Neural cell (in vitro differentiated cells): ENCODE data around the gene GNAS-AS1. TPM values are rescaled to one million over a fixed set of nuclear protein-coding genes. Genes with fewer than 3 reads are reported as not detected.

Source experiments
- H2AFZ ChIP-seq: fragments of 200-600, 300-800 bp; sonication (generic), shearing (Covaris generic); 2 replicates; pipeline ENCODE4 v1.6.0; 2014; ENCODE audit warnings: low read depth, mild to moderate bottlenecking, antibody characterized with exemption, low read length, moderate library complexity
- H3F3A ChIP-seq: fragments of 200-600 bp; shearing (Covaris generic); 2 replicates; pipeline ENCODE4 v1.6.1; 2016; ENCODE audit warnings: mild to moderate bottlenecking, moderate library complexity, mixed read lengths, antibody characterized with exemption, low read length; ENCODE audit not compliant: insufficient read depth, poor library complexity, severe bottlenecking
- H3K27ac ChIP-seq: fragments of 200-600, 300-800 bp; sonication (generic), shearing (Covaris generic); 2 replicates; pipeline ENCODE4 v1.5.1; 2014; ENCODE audit warnings: mild to moderate bottlenecking, low read length, moderate library complexity
- H3K27me3 ChIP-seq: fragments of 300-800, 200-600 bp; sonication (generic), shearing (Covaris generic); 2 replicates; pipeline ENCODE4 v1.6.0; 2014; ENCODE audit warnings: mild to moderate bottlenecking, low read depth, low read length, moderate library complexity; ENCODE audit not compliant: insufficient read depth
- H3K36me3 ChIP-seq: fragments of 300-800, 200-600 bp; sonication (generic), shearing (Covaris generic); 2 replicates; pipeline ENCODE4 v1.5.1; 2014; ENCODE audit warnings: mild to moderate bottlenecking, antibody characterized with exemption, low read length, moderate library complexity; ENCODE audit not compliant: insufficient read depth
- H3K4me2 ChIP-seq: fragments of 300-800, 200-600 bp; sonication (generic), shearing (Covaris generic); 2 replicates; pipeline ENCODE4 v1.6.0; 2014; ENCODE audit warnings: mild to moderate bottlenecking, low read length
- H3K4me3 ChIP-seq: fragments of 300-800, 200-600 bp; sonication (generic), shearing (Covaris generic); 2 replicates; pipeline ENCODE4 v1.5.1; 2014; ENCODE audit warnings: mild to moderate bottlenecking, low read length, moderate library complexity
- H3K79me2 ChIP-seq: fragments of 200-600 bp; shearing (Covaris generic); replicated peaks from 2 replicates; pipeline ENCODE4 v1.6.0; 2014; ENCODE audit warnings: mild to moderate bottlenecking, low read length, moderate library complexity; ENCODE audit not compliant: insufficient read depth
- H3K9ac ChIP-seq: fragments of 300-800, 200-600 bp; sonication (generic), shearing (Covaris generic); 2 replicates; pipeline ENCODE4 v1.6.1; 2016; ENCODE audit warnings: mild to moderate bottlenecking, low read length, mixed read lengths
- H3K9me2 ChIP-seq: fragments of 200-600 bp; shearing (Covaris generic); 2 replicates; pipeline ENCODE4 v1.6.1; 2016; ENCODE audit warnings: mild to moderate bottlenecking, low read length, mixed read lengths; ENCODE audit not compliant: insufficient read depth
- H3K9me3 ChIP-seq: fragments of 200-600, 300-800 bp; sonication (generic), shearing (Covaris generic); 2 replicates; pipeline ENCODE4 v1.6.1; 2016; ENCODE audit warnings: mild to moderate bottlenecking, mixed run types, low read length, moderate library complexity, mixed read lengths
- H4K20me1 ChIP-seq: fragments of 200-600 bp; shearing (Covaris generic); 2 replicates; pipeline ENCODE4 v1.6.1; 2016; ENCODE audit warnings: mild to moderate bottlenecking, mixed run types; ENCODE audit not compliant: insufficient read depth
- CTCF ChIP-seq: fragments of 450-650 bp; IDR thresholded peaks from 2 replicates; pipeline ENCODE4 v1.5.1; 2014; ENCODE audit warnings: antibody characterized with exemption, mild to moderate bottlenecking, moderate library complexity; ENCODE audit not compliant: poor library complexity, severe bottlenecking
- EP300 ChIP-seq: fragments of 450-650 bp; conservative IDR thresholded peaks from 2 replicates; pipeline ENCODE4 v1.6.1; 2014; ENCODE audit warnings: antibody characterized with exemption, mild to moderate bottlenecking, moderate library complexity; ENCODE audit not compliant: poor library complexity, severe bottlenecking
- EZH2 ChIP-seq: fragments of 200-600, 300-800 bp; shearing (Covaris generic), sonication (generic); IDR thresholded peaks from 2 replicates; pipeline ENCODE4 v1.6.1; 2014; ENCODE audit warnings: antibody characterized with exemption, low read length, borderline replicate concordance, mild to moderate bottlenecking; ENCODE audit not compliant: insufficient read depth, poor library complexity, severe bottlenecking
- MXI1 ChIP-seq: fragments of 450-650 bp; conservative IDR thresholded peaks from 2 replicates; pipeline ENCODE4 v1.6.1; 2014; ENCODE audit warnings: antibody characterized with exemption, mild to moderate bottlenecking; ENCODE audit not compliant: poor library complexity, severe bottlenecking
- POLR2AphosphoS5 ChIP-seq: IDR thresholded peaks from 2 replicates; pipeline ENCODE4 v1.6.1; 2012
- RAD21 ChIP-seq: fragments of 450-650 bp; conservative IDR thresholded peaks from 2 replicates; pipeline ENCODE4 v1.6.1; 2014; ENCODE audit warnings: antibody characterized with exemption, mild to moderate bottlenecking, moderate library complexity
- REST ChIP-seq: IDR thresholded peaks from 2 replicates; pipeline ENCODE4 v1.6.1; 2012; ENCODE audit warnings: borderline replicate concordance
- SMC3 ChIP-seq: fragments of 450-650 bp; conservative IDR thresholded peaks from 2 replicates; pipeline ENCODE4 v1.6.1; 2014; ENCODE audit warnings: antibody characterized with exemption, mild to moderate bottlenecking, moderate library complexity; ENCODE audit not compliant: poor library complexity
- TAF1 ChIP-seq: IDR thresholded peaks from 2 replicates; pipeline ENCODE4 v1.6.1; 2012; ENCODE audit warnings: low read depth
- polyA plus RNA-seq: library from polyadenylated mRNA; depleted of rRNA; stranded (reverse); fragments of >200 nt; gene quantifications from 2 replicates; pipeline ENCODE4 v1.2.3, GENCODE V29; 2014

Gene GNAS-AS1
- polyA plus RNA-seq, 1 donor from 2014 or later: not detected

GRCh38 chr20:58802061-58802460 is 48.6 kb downstream of the GNAS-AS1 start:
- Histone ChIP-seq H4K20me1 (no peaks in the 10 kb centered on the region), H3K79me2 (no peaks in the 10 kb centered on the region), H3K4me3 (no peak overlapping the region), H3K36me3 (no peaks in the 10 kb centered on the region), H3F3A (no peaks in the 10 kb centered on the region), H3K9ac (no peak overlapping the region), H3K4me2 (no peak overlapping the region), H3K9me2 (no peaks in the 10 kb centered on the region), H2AFZ (no peak overlapping the region), H3K9me3 (no peaks in the 10 kb centered on the region), H3K27ac (no peak overlapping the region), H3K27me3 (no peaks in the 10 kb centered on the region)
- TF ChIP-seq POLR2AphosphoS5 (no peak), RAD21 (no peak)

- H3K9ac ChIP-seq: no peak overlapping the region
- H3K9me3 ChIP-seq: no peaks in the 10 kb centered on the region
- no peak overlapping the region for H3K4me3 ChIP-seq
- no peaks in the 10 kb centered on the region for H3K9me2 ChIP-seq
- no peak overlapping the region for H3K4me2 ChIP-seq
- H3K27me3 ChIP-seq: no peaks in the 10 kb centered on the region
- H3K36me3 ChIP-seq: no peaks in the 10 kb centered on the region
- no peak overlapping the region for H3K27ac ChIP-seq
- H4K20me1 ChIP-seq: no peaks in the 10 kb centered on the region
- H2AFZ ChIP-seq: no peak overlapping the region
- H3K79me2 ChIP-seq: no peaks in the 10 kb centered on the region
- no peak for TF ChIP-seq EZH2
- no peak for TF ChIP-seq MXI1
- TF ChIP-seq CTCF: no peak
- TF ChIP-seq SMC3: no peak
- no peak for TF ChIP-seq REST
- TF ChIP-seq RAD21: no peak
- no peak for TF ChIP-seq POLR2AphosphoS5
- no peak for TF ChIP-seq TAF1
- TF ChIP-seq EP300: no peak
- no peaks in the 10 kb centered on the region for H3F3A ChIP-seq
Observed at GRCh38 chr20:58800134-58800871, 50.4 kb downstream of the GNAS-AS1 start.
